Thymus (tissue), 11 donors: ENCODE data around the gene TMEM45B. TPM values are rescaled to one million over a fixed set of nuclear protein-coding genes. Genes with fewer than 3 reads are reported as not detected.
"Not testable (repeated sequence)": the region's sequence is repeated elsewhere in the genome, so short reads cannot be mapped to it uniquely, and the experiment has no call there.

ENCODE experiments used
- DNase-seq, 9 donors: peaks; one replicate each; pipeline ENCODE4 v3.0.0-alpha.2; 2013; ENCODE audit warnings: low spot score in 9 of 9, low read depth in 6 of 9, missing footprints in 1 of 9
- H3K27ac ChIP-seq, 2 donors: one replicate each; pipeline ENCODE4 v1.5.1; 2013; ENCODE audit warnings: control low read depth in 1 of 2, low read depth in 1 of 2, low read length in 1 of 2, mild to moderate bottlenecking in 1 of 2, moderate library complexity in 1 of 2
- H3K27me3 ChIP-seq, 2 donors: one replicate each; pipeline ENCODE4 v1.5.1; 2013; ENCODE audit warnings: low read length in 1 of 2; ENCODE audit not compliant: control insufficient read depth in 2 of 2, insufficient read depth in 1 of 2
- H3K36me3 ChIP-seq, 2 donors: one replicate each; pipeline ENCODE4 v1.5.1; 2013; ENCODE audit warnings: low read length in 1 of 2, mild to moderate bottlenecking in 1 of 2, moderate library complexity in 1 of 2; ENCODE audit not compliant: control insufficient read depth in 2 of 2, insufficient read depth in 2 of 2
- H3K4me1 ChIP-seq, 2 donors: one replicate each; pipeline ENCODE4 v1.5.1; 2013; ENCODE audit warnings: low read length in 2 of 2; ENCODE audit not compliant: control insufficient read depth in 2 of 2, insufficient read depth in 2 of 2
- H3K4me3 ChIP-seq, 2 donors: one replicate each; pipeline ENCODE4 v1.5.1; 2013; ENCODE audit warnings: low read length in 2 of 2, control low read depth in 1 of 2, mild to moderate bottlenecking in 1 of 2
- H3K9me3 ChIP-seq, 2 donors: one replicate each; pipeline ENCODE4 v1.5.1; 2013; ENCODE audit warnings: low read length in 1 of 2, mild to moderate bottlenecking in 1 of 2; ENCODE audit not compliant: control insufficient read depth in 2 of 2, insufficient read depth in 1 of 2
- WGBS: extraction: QIAGEN DNeasy Blood & Tissue Kit; methylation state at CpG from one replicate; pipeline ENCODE4 v1.1.7; 2013; 5-methylcytosine and 5-hydroxymethylcytosine counted together
- polyA plus RNA-seq: library from polyadenylated mRNA; stranded (reverse); fragments of 200-250 nt; gene quantifications from one replicate; pipeline ENCODE4 v1.2.3, GENCODE V29; 2013
- total RNA-seq: library from RNA; stranded (reverse); fragments of 120-200 nt; gene quantifications from one replicate; pipeline ENCODE4 v1.2.4, GENCODE V29; 2013
- donor health status: healthy.

TMEM45B gene
- total and polyA plus RNA-seq, 2 donors = 0.38 to 3.4 TPM

GRCh38 chr11:129836979-129837378 lies 21.3 kb downstream of the TMEM45B start:
- no peaks in the 10 kb centered on the region for H3K27me3 ChIP-seq
- no peaks in the 10 kb centered on the region for H3K36me3 ChIP-seq
- WGBS = 95% methylated on average over 9 of the region's 9 CpGs
- no peak overlapping the region for H3K27ac ChIP-seq
- DNase-seq = no peak
- H3K9me3 ChIP-seq = no peaks in the 10 kb centered on the region
- H3K4me3 ChIP-seq = no peak overlapping the region
- H3K4me1 ChIP-seq = no peaks in the 10 kb centered on the region

- Histone ChIP-seq H3K4me1 (no peaks in the 10 kb centered on the region), H3K36me3 (no peaks in the 10 kb centered on the region), H3K4me3 (no peak overlapping the region), H3K27me3 (no peaks in the 10 kb centered on the region), H3K9me3 (no peaks in the 10 kb centered on the region), H3K27ac (no peak overlapping the region)
- DNase-seq = no peak
- 34% methylated on average over 4 of the region's 4 CpGs for WGBS
Observed at GRCh38 chr11:129840236-129840635, 24.6 kb downstream of the TMEM45B start.

DNA sequence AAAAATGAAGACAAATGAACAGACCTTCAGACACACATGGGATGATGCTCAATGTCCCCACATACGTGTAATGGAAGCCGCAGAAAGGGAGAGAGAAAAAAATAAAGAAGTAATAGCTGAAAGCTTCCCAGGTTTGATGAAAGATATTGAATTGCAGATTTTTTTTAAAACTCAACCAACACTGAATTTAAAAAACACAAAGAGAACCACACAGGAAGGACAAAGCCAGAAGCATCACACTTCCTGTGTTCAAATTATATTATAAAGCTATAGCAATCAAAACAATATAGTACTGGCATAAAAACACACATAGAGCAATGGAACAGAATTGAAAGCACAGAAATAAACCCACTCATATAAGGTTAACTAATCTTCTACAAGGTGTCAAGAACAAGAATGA lies 26.5 kb downstream of the TMEM45B start:
- WGBS = 93% methylated on average over 2 of the region's 2 CpGs
- no peaks in the 10 kb centered on the region for H3K36me3 ChIP-seq

GRCh38 chr11:129846508-129847335 lies 31.1 kb downstream of the TMEM45B start:
- Histone ChIP-seq H3K4me1 (no peaks in the 10 kb centered on the region), H3K27me3 (no peaks in the 10 kb centered on the region), H3K36me3 (no peaks in the 10 kb centered on the region), H3K9me3 (no peaks in the 10 kb centered on the region), H3K4me3 (no peak overlapping the region), H3K27ac (no peak overlapping the region)
- DNase-seq = no peak
- 41% methylated on average over 6 of the region's 6 CpGs for WGBS

More for the DNA sequence above, 26.5 kb downstream of the TMEM45B start:
- no peaks in the 10 kb centered on the region for H3K27me3 ChIP-seq
- H3K9me3 ChIP-seq = no peaks in the 10 kb centered on the region
- no peaks in the 10 kb centered on the region for H3K4me1 ChIP-seq
- H3K4me3 ChIP-seq = no peak overlapping the region
- no peak for DNase-seq
- H3K27ac ChIP-seq = no peak overlapping the region

DNA sequence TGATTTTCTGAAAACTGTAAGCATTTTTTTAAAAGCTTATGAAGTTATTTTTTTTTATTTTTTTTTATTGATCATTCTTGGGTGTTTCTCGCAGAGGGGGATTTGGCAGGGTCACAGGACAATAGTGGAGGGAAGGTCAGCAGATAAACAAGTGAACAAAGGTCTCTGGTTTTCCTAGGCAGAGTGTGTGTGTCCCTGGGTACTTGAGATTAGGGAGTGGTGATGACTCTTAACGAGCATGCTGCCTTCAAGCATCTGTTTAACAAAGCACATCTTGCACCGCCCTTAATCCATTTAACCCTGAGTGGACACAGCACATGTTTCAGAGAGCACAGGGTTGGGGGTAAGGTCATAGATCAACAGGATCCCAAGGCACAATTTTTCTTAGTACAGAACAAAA lies 31.7 kb downstream of the TMEM45B start:
- not testable (repeated sequence) for H3K4me1 ChIP-seq, H3K36me3 ChIP-seq, H3K4me3 ChIP-seq, DNase-seq, H3K27ac ChIP-seq, H3K9me3 ChIP-seq, H3K27me3 ChIP-seq
- 90% methylated on average over 1 of the region's 3 CpGs for WGBS

DNA sequence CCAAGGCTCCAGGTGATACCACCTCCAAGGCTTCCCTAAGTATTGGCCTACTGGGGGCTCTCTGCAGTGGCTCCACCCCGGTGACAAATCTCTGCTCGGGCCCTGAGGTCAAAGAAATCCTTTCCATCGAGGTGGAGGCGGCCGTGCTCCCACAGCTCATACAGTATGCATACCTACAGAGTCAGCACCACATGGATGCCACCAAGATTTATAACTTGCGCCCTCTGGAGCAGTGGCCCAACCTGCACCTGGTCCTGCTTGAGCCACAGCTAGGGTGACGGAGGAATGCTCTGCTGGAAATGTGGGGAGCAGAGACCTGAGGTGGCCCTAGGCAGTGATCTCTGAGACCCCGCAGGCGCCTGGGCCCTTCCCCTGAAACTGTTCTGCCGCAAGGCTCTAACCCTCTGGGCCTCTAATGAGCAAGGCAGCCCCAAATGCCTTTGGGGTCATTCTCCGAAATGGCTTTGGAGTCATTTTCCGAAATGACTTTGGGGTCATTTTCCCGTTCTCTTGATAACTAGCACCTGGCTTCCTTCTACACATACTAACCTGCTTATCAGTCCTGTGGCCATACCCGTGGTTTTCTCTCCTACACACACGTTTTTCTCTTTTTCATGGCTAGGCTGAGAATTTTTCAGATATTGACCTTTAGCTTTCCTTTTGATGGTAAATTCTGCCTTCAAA lies 33.9 kb downstream of the TMEM45B start:
- H3K4me1 ChIP-seq = peaks cover 0 to 9% of the 10 kb centered on the region in 2 donors
- WGBS = 95% methylated on average over 15 of the region's 15 CpGs

DNA sequence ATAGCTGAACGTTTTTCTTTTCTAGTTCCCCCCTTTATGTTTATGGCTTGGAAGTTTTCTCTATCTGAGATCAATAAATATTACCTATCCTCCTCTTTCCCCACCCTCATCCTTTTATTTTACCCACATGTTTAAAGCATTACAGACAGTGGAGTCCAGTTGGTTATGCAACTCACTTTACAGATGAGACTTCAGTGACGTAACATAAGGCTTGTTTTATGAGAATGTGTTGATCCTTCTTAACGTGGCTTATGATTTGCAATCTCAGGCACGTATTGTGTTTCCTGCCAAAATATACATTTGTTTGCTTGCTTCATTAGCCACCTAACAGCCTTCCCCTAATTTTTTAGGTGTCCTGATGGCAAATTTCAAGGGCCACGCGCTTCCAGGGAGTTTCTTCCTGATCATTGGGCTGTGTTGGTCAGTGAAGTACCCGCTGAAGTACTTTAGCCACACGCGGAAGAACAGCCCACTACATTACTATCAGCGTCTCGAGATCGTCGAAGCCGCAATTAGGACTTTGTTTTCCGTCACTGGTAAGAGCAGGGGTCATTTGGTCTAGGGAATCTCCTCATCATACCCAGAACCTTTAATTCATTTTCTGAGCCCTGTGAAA lies 36.6 kb downstream of the TMEM45B start:
- no peaks in the 10 kb centered on the region for H3K27me3 ChIP-seq
- no peak for DNase-seq
- no peak overlapping the region for H3K4me3 ChIP-seq
- no peaks in the 10 kb centered on the region for H3K9me3 ChIP-seq
- WGBS = 95% methylated on average over 15 of the region's 15 CpGs
- no peak overlapping the region for H3K27ac ChIP-seq
- H3K4me1 ChIP-seq = peaks cover 0 to 9% of the 10 kb centered on the region in 2 donors
- no peaks in the 10 kb centered on the region for H3K36me3 ChIP-seq

More for the DNA sequence above, 33.9 kb downstream of the TMEM45B start:
- Histone ChIP-seq H3K27me3 (no peaks in the 10 kb centered on the region), H3K27ac (no peak overlapping the region), H3K36me3 (no peaks in the 10 kb centered on the region), H3K4me3 (no peak overlapping the region), H3K9me3 (no peaks in the 10 kb centered on the region)
- DNase-seq = no peak

GRCh38 chr11:129853518-129854231 lies 38.0 kb downstream of the TMEM45B start:
- no peak overlapping the region for H3K4me3 ChIP-seq
- H3K4me1 ChIP-seq = peaks cover 0 to 9% of the 10 kb centered on the region in 2 donors
- no peaks in the 10 kb centered on the region for H3K27me3 ChIP-seq
- peaks cover 0 to 2% of the 10 kb centered on the region in 2 donors for H3K36me3 ChIP-seq
- H3K27ac ChIP-seq = peak overlapping the region; percentile 12 to 26
- peak in 7 of 9 donors; percentile 9 to 60 (median 30) for DNase-seq
- 39% methylated on average over 10 of the region's 10 CpGs for whole genome bisulfite sequencing
- no peaks in the 10 kb centered on the region for H3K9me3 ChIP-seq
